Keratinocyte (primary cell): ENCODE data around the gene TRAPPC3L. TPM values are rescaled to one million over a fixed set of nuclear protein-coding genes. Genes with fewer than 3 reads are reported as not detected.

Experiments used
- DNase-seq: peaks from one replicate; pipeline ENCODE4 v3.0.0-alpha.2; 2011; ENCODE audit warnings: low read depth, missing footprints, low spot score
- FAIRE-seq: peaks from 2 replicates; lab custom pipeline; 2011; peaks lifted over from hg19 to GRCh38; lab: Jason Lieb, UNC
- H2AFZ ChIP-seq: 2 replicates; pipeline ENCODE4 v1.6.0; 2012; ENCODE audit warnings: low read length, control low read depth, inconsistent platforms; ENCODE audit not compliant: control insufficient read depth
- H3K27ac ChIP-seq: 2 replicates; pipeline ENCODE4 v1.5.1; 2011; ENCODE audit warnings: low read length; ENCODE audit not compliant: control insufficient read depth, insufficient read depth
- H3K27me3 ChIP-seq: 3 replicates; pipeline ENCODE4 v1.6.0; 2011; ENCODE audit warnings: low read length; ENCODE audit not compliant: control insufficient read depth, insufficient read depth; ENCODE audit errors: extremely low read depth
- H3K36me3 ChIP-seq, 2 experiments: 2 replicates in 1 of 2; 3 replicates in 1 of 2; pipeline ENCODE4 v1.5.1; 2011; ENCODE audit warnings: low read length in 2 of 2, mild to moderate bottlenecking in 1 of 2; ENCODE audit not compliant: control insufficient read depth in 2 of 2, insufficient read depth in 2 of 2; ENCODE audit errors: extremely low read depth in 1 of 2
- H3K4me1 ChIP-seq: 3 replicates; pipeline ENCODE4 v1.5.1; 2011; ENCODE audit warnings: low read length; ENCODE audit not compliant: control insufficient read depth, insufficient read depth; ENCODE audit errors: extremely low read depth
- H3K4me2 ChIP-seq: 3 replicates; pipeline ENCODE4 v1.6.0; 2011; ENCODE audit warnings: low read depth, low read length; ENCODE audit not compliant: control insufficient read depth, insufficient read depth; ENCODE audit errors: extremely low read depth
- H3K4me3 ChIP-seq, 3 experiments: fragments of 200-600 bp in 1 of 3; sonication (generic) in 1 of 3; 2 replicates in 2 of 3; 3 replicates in 1 of 3; pipeline ENCODE4 v1.5.1; 2011 to 2016; ENCODE audit warnings: low read length in 3 of 3, mild to moderate bottlenecking in 3 of 3, control low read depth in 2 of 3, inconsistent platforms in 1 of 3, low read depth in 1 of 3, mixed read lengths in 1 of 3, mixed run types in 1 of 3, moderate library complexity in 1 of 3; ENCODE audit not compliant: control insufficient read depth in 2 of 3, insufficient read depth in 2 of 3; ENCODE audit errors: extremely low read depth in 1 of 3
- H3K79me2 ChIP-seq: 2 replicates; pipeline ENCODE4 v1.6.0; 2012; ENCODE audit warnings: low read length; ENCODE audit not compliant: control insufficient read depth, insufficient read depth
- H3K9ac ChIP-seq: 3 replicates; pipeline ENCODE4 v1.6.0; 2011; ENCODE audit warnings: low read length; ENCODE audit not compliant: control insufficient read depth, insufficient read depth; ENCODE audit errors: extremely low read depth
- H3K9me1 ChIP-seq: 3 replicates; pipeline ENCODE4 v1.6.0; 2011; ENCODE audit warnings: low read length; ENCODE audit not compliant: control insufficient read depth, insufficient read depth; ENCODE audit errors: extremely low read depth
- H3K9me3 ChIP-seq: 2 replicates; pipeline ENCODE4 v1.5.1; 2012; ENCODE audit warnings: low read depth, low read length; ENCODE audit not compliant: control insufficient read depth
- H4K20me1 ChIP-seq: 3 replicates; pipeline ENCODE4 v1.6.0; 2011; ENCODE audit warnings: low read length; ENCODE audit not compliant: control insufficient read depth, insufficient read depth; ENCODE audit errors: extremely low read depth
- CTCF ChIP-seq, 3 experiments: IDR thresholded peaks in 1 of 3; conservative IDR thresholded peaks in 1 of 3; optimal IDR thresholded peaks in 1 of 3; 2 replicates in 2 of 3; 3 replicates in 1 of 3; pipeline versions ENCODE3 to v1.5.1; 2011; ENCODE audit warnings: low read length in 3 of 3, mild to moderate bottlenecking in 3 of 3, moderate library complexity in 2 of 3, control low read depth in 1 of 3, inconsistent platforms in 1 of 3; ENCODE audit not compliant: insufficient read depth in 2 of 3; ENCODE audit errors: extremely low read depth in 1 of 3
- EZH2 ChIP-seq: IDR thresholded peaks from one replicate; pipeline ENCODE4 v1.6.1; 2012; ENCODE audit warnings: inconsistent platforms, mild to moderate bottlenecking, low read length, moderate library complexity
- dilution Hi-C: fragments of 300-500 bp; cut with MboI; formaldehyde crosslinking; loops from one replicate; pipeline ENCODE4 v1.7.0; 2020; ENCODE audit warnings: low sequenced_read_pairs; ENCODE audit not compliant: extremely low pct_ligation_motif_present
- polyA plus RNA-seq, 5 experiments: library from polyadenylated mRNA; depleted of rRNA in 3 of 5; stranded (reverse) in 3 of 5; stranded (forward) in 1 of 5; unstranded in 1 of 5; fragments of >200 nt; gene quantifications; 1 replicate in 1 of 5; 2 replicates in 3 of 5; 3 replicates in 1 of 5; pipeline versions ENCODE4 v1.2.1 to v1.2.3, GENCODE V29; 2011 to 2012; ENCODE audit warnings: missing spikeins in 2 of 5, low read depth in 1 of 5, low replicate concordance in 1 of 5

TRAPPC3L gene
- polyA plus RNA-seq, 1 donor (not counting 4 experiments of a cell fraction or from before 2014, with no cell fraction given), result 0.31 TPM

- dilution Hi-C loops, result no loop called here
- Histone ChIP-seq H3K27me3 (no peaks in the 10 kb centered on the region), H3K4me1 (peaks cover 16% of the 10 kb centered on the region), H3K4me2 (peak overlapping the region; percentile 97), H4K20me1 (peaks cover 3% of the 10 kb centered on the region), H3K79me2 (peaks cover 59% of the 10 kb centered on the region), H3K4me3 (peak overlapping the region; percentile 86 to 100 (median 98)), H3K9me3 (no peaks in the 10 kb centered on the region), H3K9me1 (no peaks in the 10 kb centered on the region), H2AFZ (peak overlapping the region; percentile 89), H3K36me3 (peaks cover 2 to 4% of the 10 kb centered on the region in 2 experiments), H3K9ac (peak overlapping the region; percentile 97), H3K27ac (peak overlapping the region; percentile 90)
- FAIRE-seq (no peak), DNase-seq (no peak)
- TF ChIP-seq EZH2 (no peak), CTCF (optimal IDR thresholded peaks at IDR 0.05 in 1 of 3, IDR thresholded peaks at IDR 0.05 in 1 of 3, conservative IDR thresholded peaks at IDR 0.05 in 1 of 3; ENCODE audit: extremely low read depth in 1 of 3, insufficient read depth in 2 of 3, low read length in 3 of 3) (no peak)
These were observed 26.2 kb upstream of the TRAPPC3L start for GRCh38 chr6:116571683-116572000.

- peak within 1 kb of the TSS; percentile 86 to 100 (median 98) for H3K4me3 ChIP-seq
- no peaks in the 10 kb centered on the region for H3K9me1 ChIP-seq
- FAIRE-seq (no peak), DNase-seq (peak; percentile 87)
- H2AFZ ChIP-seq, result peak within 1 kb of the TSS; percentile 99
- H3K4me1 ChIP-seq, result peaks cover 16% of the 10 kb centered on the region
- peaks cover 54% of the 10 kb centered on the region for H3K79me2 ChIP-seq
- dilution Hi-C loops, result no loop called here
- peaks cover 2 to 3% of the 10 kb centered on the region in 2 experiments for H3K36me3 ChIP-seq
- peak within 1 kb of the TSS; percentile 97 for H3K4me2 ChIP-seq
- no peaks in the 10 kb centered on the region for H3K9me3 ChIP-seq
- TF ChIP-seq EZH2 (no peak), CTCF (optimal IDR thresholded peaks at IDR 0.05 in 1 of 3, IDR thresholded peaks at IDR 0.05 in 1 of 3, conservative IDR thresholded peaks at IDR 0.05 in 1 of 3; ENCODE audit: extremely low read depth in 1 of 3, insufficient read depth in 2 of 3, low read length in 3 of 3) (peak in 1 of 3 experiments; percentile 12)
- peak within 1 kb of the TSS; percentile 94 for H3K27ac ChIP-seq
- peaks cover 3% of the 10 kb centered on the region for H4K20me1 ChIP-seq
- H3K9ac ChIP-seq, result peak within 1 kb of the TSS; percentile 97
- no peaks in the 10 kb centered on the region for H3K27me3 ChIP-seq
These were observed 25.6 kb upstream of the TRAPPC3L start, which contains the start of gene RWDD1 for GRCh38 chr6:116570856-116571682. TSS of gene RWDD1 (plus strand) at chr6:116571504. CDS start at chr6:116571583, 79 bp downstream.
